DOHH2 (cell line): ENCODE data around the gene HOXC6.

ENCODE experiments used
- H3F3A ChIP-seq: fragments of 200-600 bp; sonication (generic), shearing (Covaris generic); 2 replicates; pipeline ENCODE4 v1.6.0; 2016; ENCODE audit warnings: antibody characterized with exemption, mild to moderate bottlenecking; ENCODE audit not compliant: control insufficient read depth, insufficient read depth
- H3K27ac ChIP-seq: fragments of 200-600 bp; sonication (generic); 2 replicates; pipeline ENCODE4 v1.5.1; 2014; ENCODE audit warnings: low read depth, mild to moderate bottlenecking, low read length, moderate library complexity
- H3K27me3 ChIP-seq: fragments of 200-600 bp; sonication (generic); 2 replicates; pipeline ENCODE4 v1.6.1; 2014; ENCODE audit warnings: mild to moderate bottlenecking, low read length, mixed read lengths; ENCODE audit not compliant: control insufficient read depth
- H3K36me3 ChIP-seq: fragments of 200-600 bp; sonication (generic); 2 replicates; pipeline ENCODE4 v1.6.1; 2014; ENCODE audit warnings: mild to moderate bottlenecking, low read length, moderate library complexity, mixed read lengths; ENCODE audit not compliant: control insufficient read depth
- H3K4me1 ChIP-seq: fragments of 200-600 bp; sonication (generic); 2 replicates; pipeline ENCODE4 v1.6.1; 2014; ENCODE audit warnings: mild to moderate bottlenecking, low read length, mixed read lengths; ENCODE audit not compliant: control insufficient read depth
- H3K4me2 ChIP-seq: fragments of 200-600 bp; sonication (generic); 2 replicates; pipeline ENCODE4 v1.6.0; 2014; ENCODE audit warnings: mild to moderate bottlenecking, low read length, moderate library complexity
- H3K4me3 ChIP-seq: fragments of 200-600 bp; sonication (generic); 2 replicates; pipeline ENCODE4 v1.5.1; 2014; ENCODE audit warnings: mild to moderate bottlenecking, low read length, mixed read lengths
- H3K79me2 ChIP-seq: fragments of 200-600 bp; sonication (generic); 2 replicates; pipeline ENCODE4 v1.6.1; 2014; ENCODE audit warnings: mild to moderate bottlenecking, low read length, mixed read lengths; ENCODE audit not compliant: control insufficient read depth
- H3K9me2 ChIP-seq: fragments of 200-600 bp; sonication (generic); replicated peaks from 2 replicates; pipeline ENCODE4 v1.6.1; 2014; ENCODE audit warnings: mild to moderate bottlenecking, low read length, mixed read lengths; ENCODE audit not compliant: control insufficient read depth
- H3K9me3 ChIP-seq: fragments of 200-600 bp; sonication (generic); 2 replicates; pipeline ENCODE4 v1.6.1; 2014; ENCODE audit warnings: antibody characterized with exemption, low read length, mixed read lengths; ENCODE audit not compliant: control insufficient read depth, insufficient read depth
- H4K20me1 ChIP-seq: fragments of 200-600 bp; sonication (generic); 2 replicates; pipeline ENCODE4 v1.6.0; 2014; ENCODE audit warnings: low read depth, mild to moderate bottlenecking, antibody characterized with exemption, low read length, moderate library complexity; ENCODE audit not compliant: control insufficient read depth, insufficient read depth
- EZH2phosphoT487 ChIP-seq: fragments of 200-600 bp; sonication (generic); IDR thresholded peaks from 2 replicates; pipeline ENCODE4 v1.6.1; 2017; ENCODE audit warnings: borderline replicate concordance, mild to moderate bottlenecking, antibody characterized with exemption, low read length, moderate library complexity, mixed read lengths
- TF ChIP-seq, protein P1 (sequence below): fragments of 200-600 bp; sonication (generic); IDR thresholded peaks from one replicate; pipeline ENCODE4 v1.5.1; 2014; ENCODE audit warnings: antibody characterized with exemption, mild to moderate bottlenecking, low read depth, low read length; ENCODE audit not compliant: poor library complexity, severe bottlenecking

Gene HOXC6

DNA sequence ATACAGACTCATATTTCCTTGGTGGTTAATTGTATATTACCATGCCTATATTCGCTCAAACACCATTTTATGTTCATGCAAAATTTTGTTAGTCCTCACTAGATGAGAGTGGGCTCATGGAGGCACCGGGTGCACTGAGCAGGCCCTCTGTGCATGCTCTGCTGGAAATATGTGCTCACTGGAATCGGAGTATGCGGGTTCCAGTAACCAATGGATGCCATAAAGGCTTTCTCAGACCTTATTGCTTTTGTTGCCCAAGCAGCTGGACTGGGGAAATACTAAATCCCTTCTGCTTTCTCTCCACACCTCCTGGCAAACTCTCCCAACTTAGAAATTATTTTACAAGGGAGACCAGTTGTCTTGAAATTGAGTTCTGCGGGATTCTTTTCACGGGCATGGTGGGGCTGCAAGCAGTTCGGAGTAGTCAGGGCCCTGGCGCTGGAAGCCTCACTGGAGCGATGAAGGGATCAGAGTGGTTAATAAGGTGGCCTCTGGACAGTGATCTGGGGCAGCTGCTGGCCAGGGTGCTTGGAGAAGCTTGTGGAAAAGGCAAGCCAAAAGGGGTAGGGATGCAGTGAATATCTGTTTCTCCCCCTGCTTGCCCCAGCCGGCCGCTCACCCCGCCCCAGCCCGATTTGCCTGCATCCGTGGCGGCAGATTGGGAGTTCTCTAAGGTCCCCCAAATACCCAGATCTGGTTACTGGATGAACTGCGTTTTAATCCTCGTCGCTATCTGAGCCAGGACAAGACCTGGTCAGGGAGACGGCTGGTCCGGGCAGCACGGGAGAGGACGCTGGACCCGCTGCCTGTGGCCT, 7.4 kb upstream of the HOXC6 start:
- H3K4me3 ChIP-seq: no peak overlapping the region
- no peaks in the 10 kb centered on the region for H3K36me3 ChIP-seq
- no peaks in the 10 kb centered on the region for H3K9me3 ChIP-seq
- no peak overlapping the region for H3K27ac ChIP-seq
- 0 out of 2 replicates have a peak, but pooled peaks cover 2% of the 10 kb centered on the region for H3F3A ChIP-seq
- H3K9me2 ChIP-seq: no peaks in the 10 kb centered on the region
- no peak overlapping the region for H3K4me2 ChIP-seq
- H3K79me2 ChIP-seq: 0 out of 2 replicates have a peak, but pooled peaks cover 4% of the 10 kb centered on the region
- H4K20me1 ChIP-seq: no peaks in the 10 kb centered on the region
- peaks cover 14% of the 10 kb centered on the region for H3K4me1 ChIP-seq
- no peak for TF ChIP-seq EZH2phosphoT487
- TF ChIP-seq, protein P1, sequence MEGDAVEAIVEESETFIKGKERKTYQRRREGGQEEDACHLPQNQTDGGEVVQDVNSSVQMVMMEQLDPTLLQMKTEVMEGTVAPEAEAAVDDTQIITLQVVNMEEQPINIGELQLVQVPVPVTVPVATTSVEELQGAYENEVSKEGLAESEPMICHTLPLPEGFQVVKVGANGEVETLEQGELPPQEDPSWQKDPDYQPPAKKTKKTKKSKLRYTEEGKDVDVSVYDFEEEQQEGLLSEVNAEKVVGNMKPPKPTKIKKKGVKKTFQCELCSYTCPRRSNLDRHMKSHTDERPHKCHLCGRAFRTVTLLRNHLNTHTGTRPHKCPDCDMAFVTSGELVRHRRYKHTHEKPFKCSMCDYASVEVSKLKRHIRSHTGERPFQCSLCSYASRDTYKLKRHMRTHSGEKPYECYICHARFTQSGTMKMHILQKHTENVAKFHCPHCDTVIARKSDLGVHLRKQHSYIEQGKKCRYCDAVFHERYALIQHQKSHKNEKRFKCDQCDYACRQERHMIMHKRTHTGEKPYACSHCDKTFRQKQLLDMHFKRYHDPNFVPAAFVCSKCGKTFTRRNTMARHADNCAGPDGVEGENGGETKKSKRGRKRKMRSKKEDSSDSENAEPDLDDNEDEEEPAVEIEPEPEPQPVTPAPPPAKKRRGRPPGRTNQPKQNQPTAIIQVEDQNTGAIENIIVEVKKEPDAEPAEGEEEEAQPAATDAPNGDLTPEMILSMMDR: no peak
- peaks cover 32% of the 10 kb centered on the region for H3K27me3 ChIP-seq

DNA sequence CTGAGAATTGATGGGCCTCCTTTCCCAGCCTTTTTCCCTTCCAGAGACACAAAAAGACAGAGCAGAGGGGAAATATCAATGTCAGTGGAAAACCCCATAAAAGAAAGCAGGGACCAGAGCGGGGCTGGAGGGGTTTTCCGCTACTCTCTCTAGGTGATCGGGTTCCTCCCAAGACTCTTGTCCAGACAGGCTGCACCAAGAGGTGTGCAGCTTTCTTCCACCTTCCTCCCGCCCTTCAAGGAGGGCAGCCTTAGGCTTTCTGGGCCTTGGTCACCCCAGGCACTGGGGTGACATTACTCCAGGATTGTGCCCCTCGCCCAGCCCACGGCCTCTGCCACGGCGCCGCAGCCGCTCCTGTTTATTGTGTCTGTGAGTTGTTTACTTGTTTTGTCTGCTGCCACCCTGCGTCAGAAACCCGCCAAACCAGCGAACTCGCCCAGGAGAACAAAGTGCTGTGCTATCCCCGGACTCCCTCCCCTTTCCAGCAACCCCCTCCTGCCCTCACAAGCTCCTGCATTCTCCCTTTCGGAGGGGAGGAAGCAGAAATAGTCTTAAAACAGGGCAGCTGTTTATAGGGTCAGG, 6.7 kb upstream of the HOXC6 start:
- peaks cover 17% of the 10 kb centered on the region for H3K4me1 ChIP-seq
- no peaks in the 10 kb centered on the region for H3K9me3 ChIP-seq
- H3K27me3 ChIP-seq: peaks cover 34% of the 10 kb centered on the region
- no peak overlapping the region for H3K27ac ChIP-seq
- no peaks in the 10 kb centered on the region for H3K36me3 ChIP-seq
- H3K4me3 ChIP-seq: no peak overlapping the region
- H3K4me2 ChIP-seq: no peak overlapping the region
- 0 out of 2 replicates have a peak, but pooled peaks cover 4% of the 10 kb centered on the region for H3K79me2 ChIP-seq
- 0 out of 2 replicates have a peak, but pooled peaks cover 2% of the 10 kb centered on the region for H3F3A ChIP-seq
- H3K9me2 ChIP-seq: no peaks in the 10 kb centered on the region
- no peak for TF ChIP-seq EZH2phosphoT487
- TF ChIP-seq, protein P1: no peak
- no peaks in the 10 kb centered on the region for H4K20me1 ChIP-seq

- H3K27ac ChIP-seq: no peak overlapping the region
- no peaks in the 10 kb centered on the region for H4K20me1 ChIP-seq
- H3K4me3 ChIP-seq: no peak overlapping the region
- TF ChIP-seq, protein P1: no peak
- H3K4me2 ChIP-seq: no peak overlapping the region
- H3K36me3 ChIP-seq: no peaks in the 10 kb centered on the region
- H3K27me3 ChIP-seq: peaks cover 42% of the 10 kb centered on the region
- H3K4me1 ChIP-seq: peaks cover 21% of the 10 kb centered on the region
- 0 out of 2 replicates have a peak, but pooled peaks cover 3% of the 10 kb centered on the region for H3K79me2 ChIP-seq
- 0 out of 2 replicates have a peak, but pooled peaks cover 2% of the 10 kb centered on the region for H3F3A ChIP-seq
- no peaks in the 10 kb centered on the region for H3K9me3 ChIP-seq
- no peaks in the 10 kb centered on the region for H3K9me2 ChIP-seq
Measured at GRCh38 chr12:54022960-54023884, 5.0 kb upstream of the HOXC6 start.
